HepG2 (cell line): Measurements from ENCODE around the gene HOXC5. TPM values are rescaled to one million over a fixed set of nuclear protein-coding genes. Genes with fewer than 3 reads are reported as not detected.

Experiments
- ATAC-seq: fragments of 200-7000 bp; cut with Tn5 transposase; 3 replicates; pipeline ENCODE4 v1.9.1; 2020; ENCODE audit warnings: mild to moderate bottlenecking, moderate library complexity
- BruUV-seq: library from RNA; stranded (reverse); fragments of 400-500 nt; replicated peaks from 2 replicates; lab custom pipeline; 2021; lab: Mats Ljungman, UMichigan
- CTCF ChIA-PET: fragments of 300-600 bp; formaldehyde crosslinking; extraction: SDS; loops from one replicate; lab custom pipeline; 2021; ENCODE audit warnings: low total read pairs, inconsistent platforms, low intra/inter-chr PET ratio; lab: Yijun Ruan, JAX
- POLR2A ChIA-PET: fragments of 350-600 bp; sonication (Branson Sonifier 250); formaldehyde crosslinking; loops from one replicate; lab custom pipeline; 2020; ENCODE audit warnings: antibody characterized with exemption, inconsistent platforms; lab: Yijun Ruan, JAX
- DNase-seq: peaks from one replicate; pipeline ENCODE4 v3.0.0-alpha.2; 2015; ENCODE audit warnings: low spot score
- FAIRE-seq: peaks from 3 replicates; lab custom pipeline; 2011; peaks lifted over from hg19 to GRCh38; lab: Jason Lieb, UNC
- H2AFZ ChIP-seq: one replicate; pipeline ENCODE4 v1.6.1; 2011; ENCODE audit warnings: low read length, inconsistent platforms
- H3K27ac ChIP-seq: fragments of 300-600 bp; 3 replicates; pipeline ENCODE4 v1.8.0; 2011; ENCODE audit warnings: mixed run types, mild to moderate bottlenecking, mixed read lengths, low read length, inconsistent platforms; ENCODE audit not compliant: insufficient read depth; ENCODE audit errors: extremely low read length
- H3K27me3 ChIP-seq, 2 experiments: fragments of 200-600 bp in 1 of 2; 2 replicates in 1 of 2; 3 replicates in 1 of 2; pipeline versions ENCODE4 v1.6.0 to v1.8.0; 2011; ENCODE audit warnings: low read length in 2 of 2, mild to moderate bottlenecking in 2 of 2, moderate library complexity in 2 of 2, inconsistent platforms in 1 of 2; ENCODE audit not compliant: insufficient read depth in 2 of 2, control insufficient read depth in 1 of 2
- H3K36me3 ChIP-seq, 2 experiments: fragments of 200-600 bp in 1 of 2; replicated peaks in 1 of 2; 2 replicates in 1 of 2; 3 replicates in 1 of 2; pipeline versions ENCODE4 v1.5.1 to v1.8.0; 2011; ENCODE audit warnings: low read length in 2 of 2, inconsistent platforms in 1 of 2; ENCODE audit not compliant: insufficient read depth in 2 of 2, control insufficient read depth in 1 of 2
- H3K4me1 ChIP-seq: 2 replicates; pipeline ENCODE4 v1.5.1; 2012; ENCODE audit warnings: low read length, inconsistent platforms; ENCODE audit not compliant: insufficient read depth
- H3K4me2 ChIP-seq: 2 replicates; pipeline ENCODE4 v1.6.0; 2011; ENCODE audit warnings: low read depth, low read length, inconsistent platforms
- H3K4me3 ChIP-seq, 3 experiments: fragments of 200-600 bp in 1 of 3; sonication (generic), shearing (Covaris generic) in 1 of 3; replicated peaks in 1 of 3; 2 replicates each; pipeline ENCODE4 v1.5.1; 2011 to 2016; ENCODE audit warnings: low read length in 3 of 3, inconsistent platforms in 2 of 3, low read depth in 2 of 3, mild to moderate bottlenecking in 2 of 3, control low read depth in 1 of 3, mixed read lengths in 1 of 3; ENCODE audit not compliant: insufficient read depth in 1 of 3
- H3K79me2 ChIP-seq: one replicate; pipeline ENCODE4 v1.6.1; 2011; ENCODE audit warnings: low read length, inconsistent platforms; ENCODE audit not compliant: insufficient read depth
- H3K9ac ChIP-seq: 2 replicates; pipeline ENCODE4 v1.6.0; 2011; ENCODE audit warnings: mild to moderate bottlenecking, low read depth, low read length, inconsistent platforms; ENCODE audit not compliant: insufficient read depth
- H3K9me3 ChIP-seq: 2 replicates; pipeline ENCODE4 v1.5.1; 2012; ENCODE audit warnings: mild to moderate bottlenecking, low read length
- H4K20me1 ChIP-seq: 2 replicates; pipeline ENCODE4 v1.6.0; 2011; ENCODE audit warnings: inconsistent platforms, mild to moderate bottlenecking, low read length, moderate library complexity; ENCODE audit not compliant: insufficient read depth
- AGO1 ChIP-seq: fragments of 200-400 bp; formaldehyde crosslinking; IDR thresholded peaks from 2 replicates; pipeline ENCODE4 v1.6.1; 2017; ENCODE audit warnings: mild to moderate bottlenecking, low read depth, low read length, moderate library complexity; ENCODE audit not compliant: poor library complexity, severe bottlenecking
- CBX1 ChIP-seq: IDR thresholded peaks from one replicate; pipeline ENCODE4 v1.6.1; 2016; ENCODE audit warnings: antibody characterized with exemption, low read depth
- HCFC1 ChIP-seq: fragments of 150-350 bp; IDR thresholded peaks from 2 replicates; pipeline ENCODE4 v1.6.1; 2014; ENCODE audit warnings: low read depth, low read length
- KLF6 ChIP-seq: IDR thresholded peaks from 2 replicates; pipeline ENCODE4 v1.8.0; 2016; ENCODE audit warnings: missing biosample characterization, missing genetic modification reagents
- MATR3 ChIP-seq: sonication (generic); formaldehyde crosslinking; IDR thresholded peaks from 2 replicates; pipeline ENCODE4 v1.4.0; 2020; ENCODE audit warnings: missing genetic modification reagents
- MTA1 ChIP-seq: sonication (generic); formaldehyde crosslinking; IDR thresholded peaks from 2 replicates; pipeline ENCODE4 v1.4.0; 2020; ENCODE audit warnings: missing genetic modification reagents, mild to moderate bottlenecking, borderline replicate concordance
- TP53 ChIP-seq: sonication (generic); formaldehyde crosslinking; conservative IDR thresholded peaks from 2 replicates; pipeline ENCODE4 v1.4.0; 2020; ENCODE audit warnings: missing genetic modification reagents
- ZMYM4 ChIP-seq: sonication (generic); formaldehyde crosslinking; IDR thresholded peaks from 2 replicates; pipeline ENCODE4 v1.8.1; 2023; ENCODE audit warnings: mild to moderate bottlenecking, missing genetic modification reagents
- ZNF143 ChIP-seq: sonication (generic); formaldehyde crosslinking; IDR thresholded peaks from 2 replicates; pipeline ENCODE4 v1.4.0; 2020; ENCODE audit warnings: missing genetic modification reagents
- ZNF235 ChIP-seq: sonication (generic); formaldehyde crosslinking; IDR thresholded peaks from 2 replicates; pipeline ENCODE4 v1.8.1; 2023; ENCODE audit warnings: mild to moderate bottlenecking, missing genetic modification reagents, borderline replicate concordance
- ZNF33A ChIP-seq: sonication (generic); formaldehyde crosslinking; IDR thresholded peaks from 2 replicates; pipeline ENCODE4 v1.5.1; 2020; ENCODE audit warnings: missing genetic modification reagents, mild to moderate bottlenecking, moderate library complexity, borderline replicate concordance
- ZNF33B ChIP-seq: sonication (generic); formaldehyde crosslinking; IDR thresholded peaks from 2 replicates; pipeline ENCODE4 v1.5.1; 2020; ENCODE audit warnings: mild to moderate bottlenecking, missing genetic modification reagents
- ZSCAN25 ChIP-seq: sonication (generic); formaldehyde crosslinking; IDR thresholded peaks from 2 replicates; pipeline ENCODE4 v1.8.0; 2022; ENCODE audit warnings: mild to moderate bottlenecking, missing genetic modification reagents
- in situ Hi-C: cut with HindIII; loops from 2 replicates; pipeline ENCODE4 v1.10.0; 2017; ENCODE audit warnings: low pct_unique_long_range_greater_than_20kb; ENCODE audit not compliant: extremely low pct_ligation_motif_present
- intact Hi-C: fragments of 100-400 bp; cut with micrococcal nuclease; formaldehyde crosslinking; loops from one replicate; pipeline ENCODE4 v1.10.0; 2022; ENCODE audit not compliant: unreplicated experiment
- polyA plus RNA-seq, 8 experiments: library from polyadenylated mRNA; depleted of rRNA in 3 of 8; stranded (reverse) in 7 of 8; unstranded in 1 of 8; fragments of >200 nt; fragmentation: Illumina TruSeq in 4 of 8; extraction: Trizol in 4 of 8; gene quantifications; 2 replicates each; pipeline versions ENCODE4 v1.2.1 to v1.2.3, GENCODE V29; 2011 to 2016; ENCODE audit warnings: low read depth in 4 of 8, missing spikeins in 1 of 8, mixed read lengths in 1 of 8; ENCODE audit not compliant: insufficient read depth in 1 of 8
- total RNA-seq, 5 experiments: library from RNA; depleted of rRNA; stranded (reverse); fragments of >200 nt; fragmentation: Illumina TruSeq; extraction: Trizol; gene quantifications; 2 replicates each; pipeline ENCODE4 v1.2.3, GENCODE V29; 2016; ENCODE audit warnings: low read depth in 1 of 5

HOXC5 gene
- total and polyA plus RNA-seq, 2 of the 13 experiments (the other 11 are each of a cell fraction or from before 2014, with no cell fraction given) = not detected

DNA sequence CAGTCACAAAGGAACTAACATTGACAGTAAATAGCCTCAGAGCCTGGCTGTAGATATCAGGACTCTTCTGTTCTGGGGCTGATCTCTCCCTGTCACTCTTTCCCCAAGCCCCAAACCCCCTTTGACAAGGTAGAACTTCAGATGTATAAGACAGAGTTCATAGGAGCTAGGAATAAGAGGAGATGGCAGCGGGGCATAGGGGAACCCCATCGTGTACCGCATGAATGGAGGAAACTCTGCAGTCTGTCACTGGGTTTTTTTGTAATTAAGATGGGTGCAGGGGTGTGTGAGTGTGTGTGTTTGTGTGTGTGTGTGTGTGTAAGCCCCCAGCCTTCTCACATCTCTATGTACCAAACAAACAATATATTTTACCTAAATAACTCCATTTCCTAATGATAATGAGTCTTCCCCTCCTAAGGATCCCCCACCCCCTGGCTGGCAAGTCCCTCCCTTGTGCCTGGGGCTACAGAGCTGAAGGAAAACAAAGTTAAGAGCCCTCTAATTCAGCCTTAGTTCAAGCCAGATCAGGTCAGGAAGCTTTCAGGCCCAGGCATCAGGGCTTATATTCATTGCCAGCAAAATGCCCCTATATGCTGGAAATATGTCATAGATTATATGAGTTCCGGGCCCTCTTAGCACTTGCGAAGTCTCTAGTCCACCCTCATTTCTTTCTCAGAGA lies 11.7 kb downstream of the HOXC5 start (continued):
- TF ChIP-seq CBX1 = no peak
- TF ChIP-seq MTA1 (CRISPR knock-in tag) = no peak
- TF ChIP-seq, all 625 proteins: peak for 0

DNA sequence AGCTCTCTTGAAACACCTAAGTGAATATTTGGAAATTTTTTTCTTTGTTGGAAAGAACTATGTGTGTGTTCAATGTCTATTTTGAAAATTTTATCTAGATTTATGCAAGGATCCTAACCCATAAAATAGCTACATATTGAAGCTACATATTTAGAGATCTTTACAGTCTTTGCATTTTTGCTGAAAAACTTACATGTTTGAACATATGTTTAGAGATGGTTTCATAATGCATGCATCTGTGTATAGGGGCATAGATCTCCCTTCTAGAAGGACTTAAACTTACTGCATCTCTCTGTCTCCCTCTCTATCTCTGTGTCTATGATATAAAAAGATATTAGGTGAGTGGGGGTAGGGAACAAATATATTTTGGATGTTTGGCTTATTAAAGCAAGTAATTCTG lies 12.6 kb downstream of the HOXC5 start:
- no peaks in the 10 kb centered on the region for H3K79me2 ChIP-seq
- FAIRE-seq (no peak), ATAC-seq (no peak), DNase-seq (no peak)
- TF ChIP-seq ZNF235 (CRISPR knock-in tag) = no peak
- TF ChIP-seq ZNF33A (CRISPR knock-in tag) = no peak
- no peak for TF ChIP-seq MATR3 (CRISPR knock-in tag)
- TF ChIP-seq ZSCAN25 = no peak
- no peak for TF ChIP-seq ZNF143 (CRISPR knock-in tag)
- TF ChIP-seq AGO1 = no peak
- no peak for TF ChIP-seq TP53 (CRISPR knock-in tag)
- TF ChIP-seq ZMYM4 (CRISPR knock-in tag) = no peak
- no peak for TF ChIP-seq HCFC1
- TF ChIP-seq ZNF33B (CRISPR knock-in tag) = no peak
- no peak for TF ChIP-seq KLF6
- H3K27me3 ChIP-seq = peaks cover 5 to 67% of the 10 kb centered on the region in 2 experiments
- no TSS peak for BruUV-seq
- no peak overlapping the region for H2AFZ ChIP-seq
- H3K27ac ChIP-seq = no peak overlapping the region
- ChIA-PET CTCF (no interaction called here), POLR2A (no interaction called here)
- H3K9ac ChIP-seq = no peak overlapping the region
- intact Hi-C loops = no loop called here
- no peak overlapping the region for H3K4me3 ChIP-seq
- H3K4me2 ChIP-seq = no peak overlapping the region
- H3K36me3 ChIP-seq = no peaks in the 10 kb centered on the region
- no peaks in the 10 kb centered on the region for H3K9me3 ChIP-seq
- in situ Hi-C loops = no loop called here
- no peaks in the 10 kb centered on the region for H4K20me1 ChIP-seq
- H3K4me1 ChIP-seq = no peaks in the 10 kb centered on the region
